HEK293 (cell line): ENCODE results near the gene EDAR.

Experiments
- CTCF ChIP-seq: fragments of 450-650 bp; formaldehyde crosslinking; IDR thresholded peaks from 2 replicates; pipeline ENCODE4 v1.5.1; 2016; ENCODE audit warnings: missing biosample characterization, missing genetic modification characterization
- KLF1 ChIP-seq: fragments of 450-650 bp; formaldehyde crosslinking; IDR thresholded peaks from 2 replicates; pipeline ENCODE4 v1.5.1; 2016; ENCODE audit warnings: missing biosample characterization, missing genetic modification characterization
- PRDM10 ChIP-seq: fragments of 450-650 bp; formaldehyde crosslinking; IDR thresholded peaks from 2 replicates; pipeline ENCODE4 v1.5.1; 2016; ENCODE audit warnings: missing biosample characterization, missing genetic modification characterization
- ZBTB26 ChIP-seq: fragments of 450-650 bp; formaldehyde crosslinking; optimal IDR thresholded peaks from 2 replicates; pipeline ENCODE3; 2016; ENCODE audit warnings: missing biosample characterization, mild to moderate bottlenecking, missing genetic modification characterization
- ZFP37 ChIP-seq: fragments of 450-650 bp; formaldehyde crosslinking; IDR thresholded peaks from 2 replicates; pipeline ENCODE4 v1.5.1; 2016; ENCODE audit warnings: missing biosample characterization, missing genetic modification characterization
- ZNF747 ChIP-seq: fragments of 450-650 bp; formaldehyde crosslinking; IDR thresholded peaks from 2 replicates; pipeline ENCODE4 v1.5.1; 2016; ENCODE audit warnings: missing biosample characterization, missing genetic modification characterization
- TF ChIP-seq, protein P1 (sequence below): fragments of 450-650 bp; formaldehyde crosslinking; IDR thresholded peaks from 2 replicates; pipeline ENCODE4 v1.5.1; 2016; ENCODE audit warnings: missing biosample characterization, missing genetic modification characterization
- TF ChIP-seq, protein P2 (sequence below): fragments of 450-650 bp; formaldehyde crosslinking; IDR thresholded peaks from 2 replicates; pipeline ENCODE4 v1.5.1; 2016; ENCODE audit warnings: missing biosample characterization, missing genetic modification characterization
- TF ChIP-seq, protein P3 (sequence below): fragments of 450-650 bp; formaldehyde crosslinking; IDR thresholded peaks from 2 replicates; pipeline ENCODE4 v1.5.1; 2016; ENCODE audit warnings: missing biosample characterization, missing genetic modification characterization
- TF ChIP-seq, protein P4 (sequence below): fragments of 450-650 bp; formaldehyde crosslinking; IDR thresholded peaks from 2 replicates; pipeline ENCODE4 v1.5.1; 2016; ENCODE audit warnings: missing biosample characterization, missing genetic modification characterization

GRCh38 chr2:108974674-108975073 lies 14.3 kb downstream of the EDAR start:
- no peak for TF ChIP-seq ZFP37
- no peak for TF ChIP-seq ZBTB26 (tag by site-specific recombination)
- TF ChIP-seq KLF1 = no peak
- TF ChIP-seq, protein P1, sequence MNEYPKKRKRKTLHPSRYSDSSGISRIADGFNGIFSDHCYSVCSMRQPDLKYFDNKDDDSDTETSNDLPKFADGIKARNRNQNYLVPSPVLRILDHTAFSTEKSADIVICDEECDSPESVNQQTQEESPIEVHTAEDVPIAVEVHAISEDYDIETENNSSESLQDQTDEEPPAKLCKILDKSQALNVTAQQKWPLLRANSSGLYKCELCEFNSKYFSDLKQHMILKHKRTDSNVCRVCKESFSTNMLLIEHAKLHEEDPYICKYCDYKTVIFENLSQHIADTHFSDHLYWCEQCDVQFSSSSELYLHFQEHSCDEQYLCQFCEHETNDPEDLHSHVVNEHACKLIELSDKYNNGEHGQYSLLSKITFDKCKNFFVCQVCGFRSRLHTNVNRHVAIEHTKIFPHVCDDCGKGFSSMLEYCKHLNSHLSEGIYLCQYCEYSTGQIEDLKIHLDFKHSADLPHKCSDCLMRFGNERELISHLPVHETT (tag by site-specific recombination) = no peak
- TF ChIP-seq ZNF747 (tag by site-specific recombination) = no peak
- no peak for TF ChIP-seq PRDM10 (tag by site-specific recombination)
- TF ChIP-seq, protein P2, sequence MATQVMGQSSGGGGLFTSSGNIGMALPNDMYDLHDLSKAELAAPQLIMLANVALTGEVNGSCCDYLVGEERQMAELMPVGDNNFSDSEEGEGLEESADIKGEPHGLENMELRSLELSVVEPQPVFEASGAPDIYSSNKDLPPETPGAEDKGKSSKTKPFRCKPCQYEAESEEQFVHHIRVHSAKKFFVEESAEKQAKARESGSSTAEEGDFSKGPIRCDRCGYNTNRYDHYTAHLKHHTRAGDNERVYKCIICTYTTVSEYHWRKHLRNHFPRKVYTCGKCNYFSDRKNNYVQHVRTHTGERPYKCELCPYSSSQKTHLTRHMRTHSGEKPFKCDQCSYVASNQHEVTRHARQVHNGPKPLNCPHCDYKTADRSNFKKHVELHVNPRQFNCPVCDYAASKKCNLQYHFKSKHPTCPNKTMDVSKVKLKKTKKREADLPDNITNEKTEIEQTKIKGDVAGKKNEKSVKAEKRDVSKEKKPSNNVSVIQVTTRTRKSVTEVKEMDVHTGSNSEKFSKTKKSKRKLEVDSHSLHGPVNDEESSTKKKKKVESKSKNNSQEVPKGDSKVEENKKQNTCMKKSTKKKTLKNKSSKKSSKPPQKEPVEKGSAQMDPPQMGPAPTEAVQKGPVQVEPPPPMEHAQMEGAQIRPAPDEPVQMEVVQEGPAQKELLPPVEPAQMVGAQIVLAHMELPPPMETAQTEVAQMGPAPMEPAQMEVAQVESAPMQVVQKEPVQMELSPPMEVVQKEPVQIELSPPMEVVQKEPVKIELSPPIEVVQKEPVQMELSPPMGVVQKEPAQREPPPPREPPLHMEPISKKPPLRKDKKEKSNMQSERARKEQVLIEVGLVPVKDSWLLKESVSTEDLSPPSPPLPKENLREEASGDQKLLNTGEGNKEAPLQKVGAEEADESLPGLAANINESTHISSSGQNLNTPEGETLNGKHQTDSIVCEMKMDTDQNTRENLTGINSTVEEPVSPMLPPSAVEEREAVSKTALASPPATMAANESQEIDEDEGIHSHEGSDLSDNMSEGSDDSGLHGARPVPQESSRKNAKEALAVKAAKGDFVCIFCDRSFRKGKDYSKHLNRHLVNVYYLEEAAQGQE = no peak
- no peak for TF ChIP-seq CTCF
- TF ChIP-seq, protein P3, sequence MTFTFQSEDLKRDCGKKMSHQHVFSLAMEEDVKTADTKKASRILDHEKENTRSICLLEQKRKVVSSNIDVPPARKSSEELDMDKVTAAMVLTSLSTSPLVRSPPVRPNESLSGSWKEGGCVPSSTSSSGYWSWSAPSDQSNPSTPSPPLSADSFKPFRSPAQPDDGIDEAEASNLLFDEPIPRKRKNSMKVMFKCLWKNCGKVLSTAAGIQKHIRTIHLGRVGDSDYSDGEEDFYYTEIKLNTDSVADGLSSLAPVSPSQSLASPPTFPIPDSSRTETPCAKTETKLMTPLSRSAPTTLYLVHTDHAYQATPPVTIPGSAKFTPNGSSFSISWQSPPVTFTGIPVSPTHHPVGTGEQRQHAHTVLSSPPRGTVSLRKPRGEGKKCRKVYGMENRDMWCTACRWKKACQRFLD (tag by site-specific recombination) = no peak
- TF ChIP-seq, protein P4, sequence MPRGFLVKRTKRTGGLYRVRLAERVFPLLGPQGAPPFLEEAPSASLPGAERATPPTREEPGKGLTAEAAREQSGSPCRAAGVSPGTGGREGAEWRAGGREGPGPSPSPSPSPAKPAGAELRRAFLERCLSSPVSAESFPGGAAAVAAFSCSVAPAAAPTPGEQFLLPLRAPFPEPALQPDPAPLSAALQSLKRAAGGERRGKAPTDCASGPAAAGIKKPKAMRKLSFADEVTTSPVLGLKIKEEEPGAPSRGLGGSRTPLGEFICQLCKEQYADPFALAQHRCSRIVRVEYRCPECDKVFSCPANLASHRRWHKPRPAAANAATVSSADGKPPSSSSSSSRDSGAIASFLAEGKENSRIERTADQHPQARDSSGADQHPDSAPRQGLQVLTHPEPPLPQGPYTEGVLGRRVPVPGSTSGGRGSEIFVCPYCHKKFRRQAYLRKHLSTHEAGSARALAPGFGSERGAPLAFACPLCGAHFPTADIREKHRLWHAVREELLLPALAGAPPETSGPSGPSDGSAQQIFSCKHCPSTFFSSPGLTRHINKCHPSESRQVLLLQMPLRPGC (tag by site-specific recombination) = no peak
